Osteoblast (primary cell): ENCODE data around the gene STAG3. TPM values are rescaled to one million over a fixed set of nuclear protein-coding genes. Genes with fewer than 3 reads are reported as not detected.
"Not testable (repeated sequence)": the region's sequence is repeated elsewhere in the genome, so short reads cannot be mapped to it uniquely, and the experiment has no call there.

Experiments
- DNase-seq: peaks from one replicate; pipeline ENCODE4 v3.0.0; 2011; ENCODE audit warnings: low spot score, mixed read lengths; ENCODE audit not compliant: insufficient read length; ENCODE audit errors: missing footprints
- H2AFZ ChIP-seq: 2 replicates; pipeline ENCODE4 v1.6.0; 2011; ENCODE audit warnings: mild to moderate bottlenecking, low read length
- H3K27ac ChIP-seq: 2 replicates; pipeline ENCODE4 v1.5.1; 2011; ENCODE audit warnings: mild to moderate bottlenecking, low read depth, low read length, moderate library complexity
- H3K27me3 ChIP-seq: 2 replicates; pipeline ENCODE4 v1.6.0; 2012; ENCODE audit warnings: mild to moderate bottlenecking, control low read depth, inconsistent platforms, low read length, moderate library complexity; ENCODE audit not compliant: insufficient read depth
- H3K36me3 ChIP-seq: 2 replicates; pipeline ENCODE4 v1.5.1; 2011; ENCODE audit warnings: mild to moderate bottlenecking, low read length, control low read depth, moderate library complexity; ENCODE audit not compliant: insufficient read depth
- H3K4me1 ChIP-seq: 2 replicates; pipeline ENCODE4 v1.5.1; 2011; ENCODE audit warnings: mild to moderate bottlenecking, low read length, control low read depth, moderate library complexity; ENCODE audit not compliant: insufficient read depth
- H3K4me2 ChIP-seq: 2 replicates; pipeline ENCODE4 v1.6.0; 2011; ENCODE audit warnings: mild to moderate bottlenecking, low read length; ENCODE audit not compliant: insufficient read depth
- H3K4me3 ChIP-seq: fragments of 200-600 bp; sonication (generic); 3 replicates; pipeline ENCODE4 v1.5.1; 2012; ENCODE audit warnings: mild to moderate bottlenecking, low read length, inconsistent platforms; ENCODE audit not compliant: insufficient read depth
- H3K79me2 ChIP-seq: 2 replicates; pipeline ENCODE4 v1.6.0; 2012; ENCODE audit warnings: mild to moderate bottlenecking, low read length, control low read depth, inconsistent platforms; ENCODE audit not compliant: insufficient read depth
- H3K9me3 ChIP-seq: 2 replicates; pipeline ENCODE4 v1.5.1; 2011; ENCODE audit warnings: low read depth, low read length, control low read depth
- H4K20me1 ChIP-seq: 2 replicates; pipeline ENCODE4 v1.6.0; 2012; ENCODE audit warnings: mild to moderate bottlenecking, low read length, control low read depth; ENCODE audit not compliant: insufficient read depth
- CTCF ChIP-seq: IDR thresholded peaks from 2 replicates; pipeline ENCODE4 v1.5.1; 2011; ENCODE audit warnings: mild to moderate bottlenecking, low read depth, low read length, moderate library complexity; ENCODE audit errors: extremely low read depth
- total RNA-seq: library from RNA; depleted of rRNA; stranded (reverse); fragments of >200 nt; gene quantifications from 2 replicates; pipeline ENCODE4 v1.2.3, GENCODE V29; 2012

STAG3 gene
- total RNA-seq, 1 donor = 1.4 TPM

GRCh38 chr7:100222445-100223132 is 44.9 kb downstream of the STAG3 start:
- Histone ChIP-seq H3K4me1 (no peaks in the 10 kb centered on the region), H2AFZ (no peak overlapping the region), H3K79me2 (no peaks in the 10 kb centered on the region), H3K36me3 (no peaks in the 10 kb centered on the region), H3K27me3 (no peaks in the 10 kb centered on the region), H3K4me2 (no peak overlapping the region), H3K27ac (no peak overlapping the region), H3K4me3 (no peak overlapping the region), H3K9me3 (no peaks in the 10 kb centered on the region), H4K20me1 (no peaks in the 10 kb centered on the region)
- no peak for TF ChIP-seq CTCF
- DNase-seq = no peak

- not testable (repeated sequence) for H3K27me3 ChIP-seq, H3K4me1 ChIP-seq, H3K27ac ChIP-seq, H2AFZ ChIP-seq, H3K36me3 ChIP-seq, H4K20me1 ChIP-seq, H3K4me2 ChIP-seq, H3K4me3 ChIP-seq, DNase-seq, H3K79me2 ChIP-seq, H3K9me3 ChIP-seq
Measured at GRCh38 chr7:100223376-100223927, 45.7 kb downstream of the STAG3 start.

GRCh38 chr7:100224891-100225290 is 47.2 kb downstream of the STAG3 start:
- H3K9me3 ChIP-seq, H4K20me1 ChIP-seq, H3K79me2 ChIP-seq, H3K4me1 ChIP-seq, H3K4me2 ChIP-seq, H3K27me3 ChIP-seq, H2AFZ ChIP-seq, H3K27ac ChIP-seq, H3K36me3 ChIP-seq, H3K4me3 ChIP-seq, DNase-seq: not testable (repeated sequence)

GRCh38 chr7:100234660-100235317 is 57.1 kb downstream of the STAG3 start:
- H3K4me3 ChIP-seq, H3K79me2 ChIP-seq, DNase-seq, H2AFZ ChIP-seq, H3K9me3 ChIP-seq, H3K4me2 ChIP-seq, H3K36me3 ChIP-seq, H3K27ac ChIP-seq, H3K4me1 ChIP-seq, H3K27me3 ChIP-seq, H4K20me1 ChIP-seq: not testable (repeated sequence)

- H3K4me1 ChIP-seq, H3K27ac ChIP-seq, H3K36me3 ChIP-seq, H4K20me1 ChIP-seq, H3K79me2 ChIP-seq, H2AFZ ChIP-seq, H3K27me3 ChIP-seq, H3K4me2 ChIP-seq, H3K4me3 ChIP-seq, H3K9me3 ChIP-seq: not testable (repeated sequence)
- DNase-seq = peak; percentile 9
Measured at GRCh38 chr7:100239975-100240374, 62.3 kb downstream of the STAG3 start.

- not testable (repeated sequence) for H2AFZ ChIP-seq, H3K4me2 ChIP-seq, DNase-seq, H3K4me3 ChIP-seq, H3K79me2 ChIP-seq, H3K27ac ChIP-seq, H3K27me3 ChIP-seq, H3K9me3 ChIP-seq, H3K4me1 ChIP-seq, H3K36me3 ChIP-seq
- H4K20me1 ChIP-seq = peaks cover 17% of the 10 kb centered on the region
Measured at GRCh38 chr7:100243385-100243784, 65.7 kb downstream of the STAG3 start.

GRCh38 chr7:100244988-100245605 is 67.4 kb downstream of the STAG3 start:
- H3K4me1 ChIP-seq, H3K27me3 ChIP-seq, H3K4me3 ChIP-seq, H3K79me2 ChIP-seq, H3K36me3 ChIP-seq, H3K9me3 ChIP-seq, H3K27ac ChIP-seq, H3K4me2 ChIP-seq, H2AFZ ChIP-seq: not testable (repeated sequence)
- peaks cover 18% of the 10 kb centered on the region for H4K20me1 ChIP-seq
- peak; percentile 68 for DNase-seq
